Psoas muscle (tissue), 8 donors: ENCODE results near the gene MAP2K7. TPM values are rescaled to one million over a fixed set of nuclear protein-coding genes. Genes with fewer than 3 reads are reported as not detected.

ENCODE experiments used
- ATAC-seq, 4 donors: fragments of 200-7000 bp; cut with Tn5 transposase; one replicate each; pipeline ENCODE4 v1.9.1; 2020; ENCODE audit warnings: moderate library complexity in 3 of 4, mild to moderate bottlenecking in 2 of 4
- DNase-seq, 2 donors: peaks; one replicate each; pipeline ENCODE4 v3.0.0-alpha.2; 2020
- H3K27ac ChIP-seq: fragments of 200-600 bp; one replicate; pipeline ENCODE4 v1.8.0; 2022
- H3K27me3 ChIP-seq, 3 donors: fragments of 200-600 bp in 1 of 3; one replicate each; pipeline versions ENCODE4 v1.6.1 to v1.8.0; 2013 to 2022; ENCODE audit warnings: low read length in 2 of 3, mild to moderate bottlenecking in 2 of 3, moderate library complexity in 1 of 3; ENCODE audit not compliant: insufficient read depth in 3 of 3
- H3K36me3 ChIP-seq, 2 donors: fragments of 200-600 bp in 1 of 2; one replicate each; pipeline versions ENCODE4 v1.6.1 to v1.8.0; 2013 to 2022; ENCODE audit warnings: low read depth in 1 of 2, mild to moderate bottlenecking in 1 of 2, moderate library complexity in 1 of 2; ENCODE audit not compliant: insufficient read depth in 1 of 2
- H3K4me1 ChIP-seq: fragments of 200-600 bp; one replicate; pipeline ENCODE4 v1.8.0; 2022
- H3K4me3 ChIP-seq: fragments of 200-600 bp; one replicate; pipeline ENCODE4 v1.8.0; 2022; ENCODE audit warnings: mild to moderate bottlenecking
- H3K9me3 ChIP-seq: fragments of 200-600 bp; one replicate; pipeline ENCODE4 v1.8.0; 2022
- CTCF ChIP-seq: fragments of 200-600 bp; IDR thresholded peaks from one replicate; pipeline ENCODE4 v1.8.0; 2022; ENCODE audit warnings: antibody characterized with exemption
- WGBS, 3 donors: extraction: QIAGEN DNeasy Blood & Tissue Kit; methylation state at CpG; one replicate each; pipeline versions ENCODE4 v1.1.6 to v1.1.7; 2013; 5-methylcytosine and 5-hydroxymethylcytosine counted together
- intact Hi-C, 2 donors: fragments of 100-400 bp; cut with DNase I; formaldehyde crosslinking; loops; one replicate each; pipeline versions ENCODE4 v1.11.0 to v1.14.2; 2022
- polyA plus RNA-seq, 3 donors: library from polyadenylated mRNA; stranded (reverse); fragments of 200-250 nt; gene quantifications; one replicate each; pipeline ENCODE4 v1.2.3, GENCODE V29; 2013
- total RNA-seq, 4 donors: library from RNA; stranded (reverse); fragmentation: NEBNext Ultra II Directional in 2 of 4; extraction: Animal tissue kit (Norgen Biotek cat#: 25700) in 2 of 4; gene quantifications; one replicate each; pipeline versions ENCODE4 v1.2.1 to v1.2.4, GENCODE V29; 2021 to 2023
- donor health status: healthy with polysubstance abuse.
- donor health status: DM: no; HTN: no; CAD: no; lungs with moderate emphysema.
- donor health status: Bipolar disorder and iron deficiency.
- donor health status: healthy.
- donor health status: DM: yes; HTN: yes; CAD: no.
- donor health status: DM: no; HTN: no; CAD: no.
- donor health status: DM: no; HTN: no; CAD: no.
- donor health status: DM: yes; HTN: yes; CAD: no.

The MAP2K7 gene
- total and polyA plus RNA-seq, 7 donors: 35.4 to 72.5 (median 43.9) TPM

- H3K4me1 ChIP-seq: peaks cover 15% of the 10 kb centered on the region
Observed at GRCh38 chr19:7932276-7932929, 28.7 kb downstream of the MAP2K7 start.

GRCh38 chr19:7932930-7933300, 29.2 kb downstream of the MAP2K7 start:
- Histone ChIP-seq H3K9me3 (no peaks in the 10 kb centered on the region), H3K27ac (no peak overlapping the region), H3K36me3 (peaks cover 9 to 84% of the 10 kb centered on the region in 2 donors), H3K4me1 (peaks cover 13% of the 10 kb centered on the region), H3K4me3 (no peak overlapping the region), H3K27me3 (no peaks in the 10 kb centered on the region)
- ATAC-seq (no peak), DNase-seq (no peak)
- intact Hi-C loops: no loop called here
- TF ChIP-seq CTCF: no peak
- 92 to 95% (median 93%) methylated on average over 10 of the region's 10 CpGs for WGBS, 3 donors

More at GRCh38 chr19:7932276-7932929, 28.7 kb downstream of the MAP2K7 start:
- ATAC-seq: no peak
- no peaks in the 10 kb centered on the region for H3K27me3 ChIP-seq
- H3K36me3 ChIP-seq: peaks cover 9 to 79% of the 10 kb centered on the region in 2 donors
- DNase-seq: no peak
- no peaks in the 10 kb centered on the region for H3K9me3 ChIP-seq
- H3K27ac ChIP-seq: no peak overlapping the region
- 90 to 94% (median 92%) methylated on average over 31 to 32 of the region's 32 CpGs for WGBS, 3 donors
- no peak for TF ChIP-seq CTCF
- H3K4me3 ChIP-seq: no peak overlapping the region
- intact Hi-C loops: no loop called here

- WGBS, 3 donors: 86 to 90% (median 86%) methylated on average over 13 to 14 of the region's 14 CpGs
- H3K9me3 ChIP-seq: no peaks in the 10 kb centered on the region
- TF ChIP-seq CTCF: peak; percentile 25
- intact Hi-C loops: no loop called here
- H3K27me3 ChIP-seq: no peaks in the 10 kb centered on the region
- peaks cover 8% of the 10 kb centered on the region for H3K4me1 ChIP-seq
- H3K27ac ChIP-seq: no peak overlapping the region
- no peak overlapping the region for H3K4me3 ChIP-seq
- no peak for DNase-seq
- peaks cover 9 to 89% of the 10 kb centered on the region in 2 donors for H3K36me3 ChIP-seq
- ATAC-seq: no peak
Observed at GRCh38 chr19:7933411-7933810, 29.7 kb downstream of the MAP2K7 start.

GRCh38 chr19:7933828-7934725, 30.4 kb downstream of the MAP2K7 start:
- peaks cover 7% of the 10 kb centered on the region for H3K4me1 ChIP-seq
- ATAC-seq (no peak), DNase-seq (peak in 1 of 2 donors; percentile 56)
- WGBS, 3 donors: 82 to 87% (median 86%) methylated on average over 52 to 55 of the region's 55 CpGs
- peaks cover 9 to 96% of the 10 kb centered on the region in 2 donors for H3K36me3 ChIP-seq
- H3K27ac ChIP-seq: no peak overlapping the region
- no peaks in the 10 kb centered on the region for H3K9me3 ChIP-seq
- TF ChIP-seq CTCF: no peak
- H3K27me3 ChIP-seq: no peaks in the 10 kb centered on the region
- intact Hi-C loops: no loop called here
- H3K4me3 ChIP-seq: no peak overlapping the region
